Lung microvascular endothelial cell (primary cell): ENCODE measurements around the gene EPS8. TPM values are rescaled to one million over a fixed set of nuclear protein-coding genes. Genes with fewer than 3 reads are reported as not detected.

Source experiments
- DNase-seq, 2 donors: peaks; one replicate each; pipeline versions ENCODE4 v3.0.0 to v3.0.0-alpha.2; 2010; ENCODE audit warnings: low read depth in 2 of 2
- total RNA-seq: library from RNA; depleted of rRNA; stranded (reverse); fragments of >200 nt; gene quantifications from 2 replicates; pipeline ENCODE4 v1.2.1, GENCODE V29; 2014

EPS8 gene
- total RNA-seq, 1 donor from 2014 or later = 1.6 TPM

DNA sequence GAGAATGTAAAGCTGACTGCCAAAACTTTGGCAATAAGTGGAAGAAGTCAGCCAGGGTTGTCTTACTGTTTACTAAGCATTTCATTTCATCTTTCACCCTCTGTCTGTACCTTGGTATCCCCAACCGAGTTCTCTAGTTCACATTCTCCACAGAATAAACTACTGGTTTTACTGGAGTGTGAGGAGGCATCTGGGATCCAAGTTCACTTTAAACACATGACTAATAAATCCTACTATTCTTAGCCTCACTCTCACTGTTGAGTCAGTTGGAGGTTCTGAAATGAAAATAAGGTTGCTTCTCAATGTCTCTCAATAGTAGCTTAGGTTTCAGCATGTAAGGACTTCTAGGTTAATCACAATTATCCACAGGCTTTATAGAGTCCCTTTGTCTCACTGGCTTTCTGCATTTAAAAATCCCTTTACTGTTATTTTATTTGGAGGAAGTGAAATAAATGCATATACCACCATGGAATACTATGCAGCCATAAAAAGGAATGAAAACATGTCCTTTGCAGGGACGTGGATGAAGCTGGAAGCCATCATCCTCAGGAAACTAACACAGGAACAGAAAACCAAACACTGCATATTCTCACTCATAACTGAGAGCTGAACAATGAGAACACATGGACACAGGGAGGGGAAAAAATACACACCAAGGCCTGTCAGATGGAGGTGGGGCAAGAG, 95.8 kb downstream of the EPS8 start:
- no peak for DNase-seq

DNA sequence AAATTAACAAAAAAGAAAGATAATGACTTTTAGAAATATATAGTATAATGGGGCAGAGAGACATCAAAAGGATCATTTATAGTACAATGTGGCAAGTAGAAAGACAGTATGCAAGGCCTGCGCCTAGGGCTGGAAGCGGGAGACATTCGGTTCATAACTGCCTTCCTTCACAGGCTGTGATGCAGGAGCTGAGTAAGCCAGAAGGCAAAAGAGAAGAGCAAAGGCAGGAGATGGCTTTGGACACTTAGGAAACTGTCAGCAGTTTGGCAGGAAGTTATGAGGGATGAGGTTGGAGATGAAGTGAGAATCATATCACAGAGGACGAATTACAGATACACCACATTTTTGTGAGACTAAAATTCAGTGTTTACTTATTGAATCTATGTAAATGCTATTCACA, 97.8 kb downstream of the EPS8 start:
- DNase-seq = no peak

DNA sequence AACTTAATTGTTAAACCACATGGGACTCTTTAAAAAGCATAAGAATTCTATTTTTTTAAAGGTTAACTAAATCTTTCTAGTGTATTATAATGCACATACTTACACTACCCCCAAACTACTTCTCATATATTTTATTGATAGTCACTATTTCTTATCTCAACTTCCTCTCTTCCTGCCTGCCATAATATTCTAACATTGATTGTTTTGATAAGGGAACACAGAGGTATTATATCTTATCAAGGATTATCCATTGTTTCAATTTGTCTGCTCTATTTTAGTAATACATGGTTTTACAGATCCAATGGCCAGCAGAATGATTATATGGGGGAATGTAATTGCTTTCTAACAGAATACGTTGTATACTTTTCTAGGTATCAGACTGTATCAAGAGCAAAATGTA, 98.9 kb downstream of the EPS8 start:
- no peak for DNase-seq

DNA sequence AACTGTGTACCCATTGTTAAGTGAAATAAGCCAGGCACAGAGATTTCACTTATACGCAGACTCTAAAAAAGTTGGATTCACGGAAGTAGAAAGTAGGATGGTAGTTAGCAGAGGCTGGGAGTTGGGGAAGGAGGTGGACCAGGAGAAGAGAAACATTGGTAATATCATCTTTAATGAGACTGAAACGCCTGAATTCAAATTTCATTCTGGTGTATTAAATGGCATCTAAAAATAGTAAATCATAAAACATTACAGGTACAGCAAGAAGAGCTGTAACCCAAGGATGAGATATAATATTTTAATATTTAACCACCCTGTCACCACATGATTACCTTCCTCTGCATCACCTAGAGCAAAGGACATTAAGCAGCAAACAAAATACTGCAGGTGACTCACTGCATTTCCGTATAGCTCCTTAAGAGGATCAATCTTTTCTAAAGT, 99.4 kb downstream of the EPS8 start:
- no peak for DNase-seq

DNA sequence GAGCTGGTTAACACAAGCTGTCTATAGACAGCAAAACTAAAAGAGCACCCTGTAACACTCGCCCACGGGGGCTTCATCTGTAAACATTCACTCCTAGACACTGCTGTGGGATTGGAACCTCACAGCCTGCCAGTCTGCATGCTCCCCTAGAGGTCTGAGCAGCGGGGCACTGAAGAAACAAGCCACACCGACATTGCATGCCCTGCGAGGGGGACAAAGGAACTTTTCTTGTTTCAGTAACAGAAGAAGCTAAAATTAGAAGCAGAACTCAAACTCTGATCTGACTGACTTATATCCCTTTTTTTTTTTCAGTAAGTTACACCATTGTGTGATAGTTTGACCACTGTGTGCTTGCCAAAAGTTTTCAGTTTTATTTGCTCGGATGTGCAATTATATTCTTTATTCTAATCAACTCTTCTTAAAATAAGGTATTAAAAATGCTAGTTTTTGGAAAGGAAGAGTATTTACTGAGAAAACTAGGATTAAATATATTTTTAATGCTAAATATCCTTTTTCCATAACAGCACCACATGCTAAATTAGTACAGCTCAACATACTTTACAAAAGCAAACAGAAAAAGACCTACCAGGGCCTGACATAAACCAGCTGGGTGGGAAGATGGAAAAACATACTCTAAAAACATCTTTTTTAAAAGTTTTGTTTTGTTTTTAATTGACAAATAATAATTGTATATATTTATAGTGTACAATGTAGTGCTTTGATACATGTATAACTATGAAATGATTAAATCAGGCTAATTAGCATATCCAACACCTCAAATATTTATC, 100.2 kb downstream of the EPS8 start:
- DNase-seq = no peak

DNA sequence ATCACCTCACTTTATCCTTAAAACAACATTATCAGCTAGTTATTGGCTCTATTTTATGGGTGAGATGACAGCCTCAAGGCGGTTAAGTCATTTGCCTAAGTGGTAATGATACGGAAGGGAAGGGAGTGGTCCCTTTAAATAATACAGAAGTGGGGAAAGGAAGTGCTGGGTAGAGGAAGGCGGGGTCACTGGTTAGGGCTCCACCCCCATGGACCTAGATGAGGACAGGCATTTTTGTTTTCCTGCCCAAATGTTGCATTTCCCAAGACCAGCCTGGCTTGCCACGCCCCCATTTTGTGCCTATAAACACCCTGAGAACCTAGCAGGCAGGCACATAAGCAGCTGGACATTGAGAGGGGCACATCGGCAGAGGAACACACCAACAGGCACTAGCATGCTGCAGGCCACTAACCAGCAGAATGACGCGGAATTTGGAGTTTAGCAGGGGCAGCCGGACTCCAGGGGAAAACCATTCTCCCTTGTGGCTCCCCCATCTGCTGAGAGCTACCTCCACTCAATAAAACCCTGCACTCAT, 100.9 kb downstream of the EPS8 start:
- DNase-seq = no peak

DNA sequence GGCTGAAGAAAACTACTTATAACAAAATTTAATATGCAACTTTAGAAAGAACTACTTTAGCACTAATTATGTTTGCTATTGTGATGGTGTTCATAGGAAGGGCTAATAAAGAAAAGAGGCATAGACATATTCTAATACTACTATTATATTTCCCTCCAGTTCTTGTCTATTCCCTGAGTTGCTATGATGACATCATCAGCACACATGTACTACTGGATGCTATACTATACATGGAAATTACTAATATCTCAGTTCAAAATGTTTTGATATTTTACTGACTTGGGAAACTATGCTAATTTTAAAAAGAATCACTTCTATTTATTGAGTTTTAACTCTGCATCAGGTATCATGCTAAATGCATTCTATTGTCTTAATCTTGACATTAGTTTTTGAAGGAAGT, 101.6 kb downstream of the EPS8 start:
- DNase-seq = no peak

DNA sequence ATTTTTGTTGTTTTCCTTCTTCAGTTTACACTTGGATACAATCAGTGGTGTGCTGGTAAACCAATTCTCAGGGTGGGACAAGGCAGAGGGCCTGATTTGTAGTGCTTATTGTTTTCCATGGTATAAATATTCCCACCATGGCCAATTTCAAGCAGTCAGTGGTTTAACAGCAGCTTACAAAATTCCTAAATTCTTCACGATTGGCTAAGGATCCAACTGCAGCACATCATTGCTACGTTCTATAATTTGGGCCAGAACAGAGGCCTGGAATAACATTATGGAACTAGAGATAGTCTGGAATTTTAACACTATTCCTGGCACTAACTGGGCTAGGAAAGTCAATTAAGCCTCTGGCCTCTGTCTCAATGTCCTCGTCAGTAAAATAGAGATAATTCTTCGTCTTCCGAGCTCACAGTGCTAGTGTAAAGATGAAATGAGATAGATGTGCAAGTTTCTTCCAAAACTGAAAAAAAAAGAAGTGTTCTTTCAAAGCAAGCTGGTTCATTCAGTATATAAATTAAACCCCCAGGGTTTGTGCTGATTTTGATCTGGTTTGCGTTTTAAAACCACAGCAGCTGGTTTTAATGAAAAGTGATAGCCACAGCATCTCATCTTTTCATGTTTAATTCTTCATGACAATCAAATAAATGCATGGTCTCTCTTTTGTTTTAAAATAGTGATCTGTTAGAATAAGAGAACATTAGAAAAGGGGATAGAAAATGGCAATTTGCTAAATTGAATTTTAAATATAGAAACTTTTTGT, 104.1 kb downstream of the EPS8 start:
- DNase-seq = no peak

DNA sequence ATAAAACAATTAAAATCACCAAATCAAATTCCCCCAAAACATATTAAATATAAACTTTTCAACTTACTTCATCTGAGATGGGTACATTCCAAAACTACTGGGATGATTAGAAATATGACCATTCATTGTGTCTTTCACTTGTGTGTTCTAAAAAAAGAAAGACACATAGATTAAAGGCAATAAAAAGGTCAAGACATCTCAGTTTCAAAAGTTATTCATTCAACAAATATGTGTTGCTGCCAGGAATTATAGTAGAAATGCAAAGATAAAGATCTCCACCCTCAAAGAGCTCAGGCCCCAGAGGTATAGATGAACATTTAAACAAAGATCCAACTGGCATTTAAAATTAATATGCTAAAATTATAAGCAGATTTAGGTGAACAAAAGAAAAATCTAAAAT, 106.4 kb downstream of the EPS8 start:
- DNase-seq = no peak

DNA sequence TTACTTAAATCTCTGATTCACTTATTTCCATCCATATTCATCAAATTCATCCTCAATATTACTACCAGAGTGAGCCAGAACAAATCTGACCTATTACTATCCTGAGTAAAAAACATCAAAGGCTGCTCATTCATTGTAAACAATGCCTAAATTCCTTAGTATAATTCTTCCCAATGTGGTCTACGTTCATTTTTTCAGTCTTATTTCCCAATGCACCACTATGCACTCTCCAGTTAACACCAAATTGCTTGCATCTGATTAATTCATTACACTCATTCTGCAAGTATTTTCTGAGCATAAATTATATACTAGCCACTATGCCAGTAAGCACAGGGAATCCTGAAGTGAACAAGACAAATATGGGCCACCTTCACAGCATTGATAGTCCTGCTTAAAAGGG, 110.0 kb downstream of the EPS8 start:
- no peak for DNase-seq

DNA sequence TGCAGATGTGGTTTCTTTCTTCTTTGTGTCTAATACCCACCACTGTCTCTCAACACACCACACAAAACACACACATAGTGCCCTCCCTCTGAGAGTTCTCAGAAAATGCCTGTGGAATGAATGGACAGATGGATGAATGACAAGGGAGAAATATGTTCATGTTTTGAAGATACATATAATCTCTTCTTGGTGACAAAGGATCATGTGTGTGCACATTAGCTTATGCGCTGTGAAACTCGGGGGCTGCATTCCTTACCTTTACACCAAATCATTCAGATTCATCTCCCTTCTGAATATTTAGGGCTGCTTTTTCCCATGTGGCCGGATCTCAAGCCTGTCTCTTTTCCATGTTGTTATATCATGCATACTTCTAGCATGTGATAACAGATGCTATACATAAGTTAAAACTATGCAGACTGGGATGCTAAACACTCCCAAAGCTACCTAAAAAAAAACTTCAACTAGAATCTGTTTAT, 111.4 kb downstream of the EPS8 start:
- DNase-seq = no peak

DNA sequence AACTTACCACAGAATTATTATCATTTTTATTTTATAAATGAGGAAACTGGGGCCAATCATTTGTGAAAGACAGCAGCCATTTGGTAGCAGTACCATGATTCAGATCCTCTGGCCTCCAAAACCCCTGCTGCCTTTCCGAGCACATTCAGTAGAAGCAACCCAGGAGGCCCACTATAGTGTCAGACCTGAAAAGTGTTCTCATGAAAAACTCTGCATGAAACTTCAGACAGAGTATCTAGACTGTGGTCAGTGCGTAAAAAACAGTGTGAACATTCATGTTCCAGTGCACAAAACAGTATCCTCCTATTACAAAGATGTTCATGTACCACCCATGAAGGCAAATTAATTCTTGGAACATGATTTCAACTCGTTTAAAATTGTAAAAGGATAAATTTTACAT, 112.0 kb downstream of the EPS8 start:
- no peak for DNase-seq

DNA sequence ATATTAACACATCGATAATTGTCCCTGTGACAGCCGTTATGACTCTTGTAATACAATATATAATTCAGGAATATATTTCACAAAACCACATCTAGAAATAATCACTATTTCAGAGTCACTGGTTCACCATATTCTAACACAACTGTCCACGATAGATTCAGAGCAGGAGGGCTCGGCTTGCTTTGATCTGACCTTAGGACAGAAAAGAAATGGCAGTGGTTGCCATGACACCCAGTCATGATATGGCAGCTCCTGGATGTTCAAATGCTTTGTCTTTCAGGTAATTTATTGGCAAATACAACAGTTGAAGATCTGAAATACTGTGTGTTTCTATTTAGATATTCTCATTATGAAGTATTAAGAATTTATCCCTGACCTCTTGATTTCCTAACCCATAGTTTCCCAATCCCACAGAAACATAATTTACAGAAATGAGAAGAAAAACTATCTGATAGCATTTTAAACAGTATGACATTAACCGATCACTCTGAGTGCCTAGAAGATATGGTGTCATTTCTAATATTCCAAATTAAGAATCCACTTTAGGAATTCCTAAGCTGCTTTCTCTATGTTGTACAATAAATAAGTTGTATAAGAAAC, 116.4 kb downstream of the EPS8 start:
- no peak for DNase-seq

DNA sequence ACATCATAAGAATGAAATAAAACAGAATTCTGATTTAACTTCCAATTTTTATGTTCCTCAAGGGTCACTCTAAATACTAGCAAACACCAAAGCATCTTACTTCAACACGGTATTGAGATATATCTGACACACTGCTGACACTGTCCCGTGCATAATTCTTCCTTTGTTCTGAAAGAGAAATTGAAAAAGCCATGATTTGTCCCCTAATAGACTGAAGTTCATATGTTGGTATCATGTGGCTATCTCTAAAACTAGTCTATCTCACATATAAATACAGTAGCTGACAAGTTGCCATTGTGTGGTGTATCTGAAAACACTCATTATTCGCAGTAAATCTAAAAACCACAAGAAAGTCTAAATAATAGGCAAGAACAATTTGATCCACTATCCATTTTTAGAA, 118.4 kb downstream of the EPS8 start:
- DNase-seq = no peak

DNA sequence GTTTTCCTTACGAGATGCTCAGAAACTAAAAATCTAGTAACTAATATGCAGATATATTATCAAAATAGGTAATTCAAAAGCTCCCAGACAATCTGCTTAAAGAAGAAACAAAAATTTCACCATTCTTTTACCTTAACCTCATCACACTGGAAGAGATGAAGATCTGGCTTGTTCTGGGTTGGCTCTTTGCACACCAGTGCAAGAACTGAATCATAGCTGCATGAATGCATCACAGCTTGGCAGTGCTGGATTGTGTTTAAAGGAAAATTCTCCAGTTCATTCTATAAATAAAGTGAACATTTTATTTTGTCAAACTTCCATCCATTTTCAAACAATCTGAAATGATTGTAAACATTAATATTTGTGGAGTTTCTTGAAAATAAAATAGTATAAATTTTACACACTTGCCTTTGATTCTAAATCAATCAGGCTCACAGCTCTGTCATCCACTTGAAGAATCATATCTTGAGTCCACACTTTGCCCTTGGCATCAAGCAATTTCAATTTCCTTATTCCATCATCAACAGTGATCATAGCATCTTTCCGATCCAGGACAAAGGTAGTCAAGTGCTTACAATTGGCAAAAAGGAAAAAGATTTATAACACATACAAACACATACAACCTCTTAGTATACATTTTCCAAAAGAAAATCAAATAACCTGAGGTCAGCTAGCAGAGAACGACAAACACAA, 119.8 kb downstream of the EPS8 start:
- DNase-seq = no peak

DNA sequence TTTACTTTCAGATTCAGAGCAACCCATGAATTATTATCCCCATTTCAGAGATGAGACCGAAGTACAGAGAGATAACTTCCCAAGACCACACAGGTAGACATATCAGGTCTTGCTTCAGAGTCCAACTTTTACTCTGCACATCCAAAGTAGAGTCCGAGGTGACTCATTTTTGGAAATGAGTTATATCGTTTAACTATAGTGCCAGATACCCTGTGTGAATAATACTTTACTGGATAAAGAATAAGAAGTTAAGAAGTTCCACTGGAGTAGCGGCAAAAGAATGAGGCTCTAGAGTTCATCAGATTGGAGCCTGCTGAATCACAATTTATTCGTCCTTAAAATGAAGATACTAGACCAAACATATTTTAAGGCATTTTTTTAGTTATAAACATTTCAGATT, 124.7 kb downstream of the EPS8 start:
- no peak for DNase-seq

DNA sequence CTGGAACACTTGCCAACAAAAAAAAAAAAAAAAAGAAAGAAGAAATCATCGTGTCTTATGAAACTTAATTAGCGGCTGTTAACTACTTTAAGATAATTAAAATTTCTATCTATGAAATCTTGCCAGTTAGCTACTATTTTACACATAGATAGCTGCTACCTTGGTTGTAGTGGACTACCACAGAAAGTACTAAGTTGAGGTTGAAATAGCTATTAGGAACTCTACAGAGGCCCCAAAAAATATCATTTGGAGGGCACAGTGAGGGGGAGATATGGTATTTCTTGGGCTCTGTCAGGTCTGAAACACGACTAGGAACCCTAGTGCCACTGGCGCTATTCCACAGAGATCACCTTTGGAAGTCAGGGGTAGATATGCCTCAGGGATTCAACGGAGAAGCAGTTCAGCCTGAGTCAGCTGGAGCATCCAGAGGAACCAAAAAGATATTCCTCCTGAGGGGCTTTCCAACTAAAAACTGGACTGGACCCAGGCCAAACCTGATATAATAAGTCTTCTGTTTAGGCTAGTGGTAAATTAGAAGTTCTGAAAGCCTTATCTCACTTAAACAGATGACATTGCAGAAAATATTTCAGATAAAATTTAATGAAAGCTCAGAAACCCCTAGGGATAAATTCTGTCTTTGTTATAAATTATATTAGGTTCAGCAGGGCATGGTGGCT, 126.1 kb downstream of the EPS8 start:
- DNase-seq = peak in 1 of 2 donors; percentile 10

DNA sequence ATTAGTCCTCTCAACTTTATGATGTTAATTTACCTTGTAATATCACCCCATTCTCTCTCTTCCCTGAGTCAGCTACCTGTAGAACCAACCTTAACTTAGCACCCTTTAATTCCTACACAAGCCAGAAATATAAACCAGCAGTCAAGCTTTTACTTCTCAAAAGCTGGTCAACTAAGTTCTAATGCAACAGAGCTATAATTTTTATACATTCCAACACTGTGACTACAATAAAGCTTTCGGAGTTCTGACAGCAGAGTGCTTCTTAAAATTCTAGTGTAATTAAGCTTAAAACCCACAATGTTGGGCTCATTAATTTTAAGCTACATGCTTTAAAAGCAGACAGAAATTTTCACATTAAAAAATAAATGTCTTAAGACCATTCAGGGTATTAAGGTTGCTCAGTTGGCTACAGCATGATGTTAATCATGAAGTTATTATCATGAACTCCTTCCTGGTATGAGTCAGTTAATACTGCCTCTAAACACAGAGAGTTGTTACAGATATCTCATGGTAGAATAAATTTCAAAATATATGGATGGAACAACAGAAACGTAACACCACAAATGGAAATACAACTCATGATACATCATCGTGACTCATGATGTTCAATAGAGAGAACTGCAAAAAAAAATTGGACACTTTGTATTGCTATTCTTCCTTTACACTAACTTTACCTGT, 126.7 kb downstream of the EPS8 start:
- peak; percentile 38 to 85 for DNase-seq

DNA sequence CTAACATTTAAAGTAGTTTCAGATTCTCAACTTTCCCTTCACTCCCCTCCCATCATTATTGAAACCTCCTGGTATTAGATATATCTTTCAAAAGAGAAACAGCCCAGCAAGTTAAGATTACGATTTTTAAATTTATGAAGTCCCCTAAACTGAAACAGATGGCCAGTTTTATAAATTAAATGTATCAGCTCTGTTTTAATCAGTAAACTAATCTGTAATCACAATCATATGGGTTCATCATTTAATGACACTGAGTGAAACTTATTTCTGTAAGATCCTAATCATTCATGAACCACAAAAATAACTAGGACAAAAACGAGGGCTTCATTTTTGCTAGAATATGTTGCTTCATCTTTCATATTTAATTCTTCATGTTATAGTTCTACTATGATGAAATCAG, 137.8 kb downstream of the EPS8 start:
- no peak for DNase-seq
